Testis (tissue), 3 donors: ENCODE measurements around the gene CFDP1. TPM values are rescaled to one million over a fixed set of nuclear protein-coding genes. Genes with fewer than 3 reads are reported as not detected.
A peak's percentile ranks its signal among the peaks of the same experiment; 100 is the strongest.

Experiments used
- DNase-seq: peaks from one replicate; pipeline ENCODE4 v3.0.0-alpha.2; 2019
- H3K27ac ChIP-seq, 2 donors: fragments of 200-600 bp; sonication (generic); one replicate each; pipeline ENCODE4 v1.5.1; 2019
- H3K27me3 ChIP-seq: fragments of 200-600 bp; sonication (generic); one replicate; pipeline ENCODE4 v1.5.1; 2019
- H3K36me3 ChIP-seq: fragments of 200-600 bp; sonication (generic); one replicate; pipeline ENCODE4 v1.5.1; 2017; ENCODE audit warnings: low read depth; ENCODE audit errors: missing control alignments
- H3K4me1 ChIP-seq: fragments of 200-600 bp; sonication (generic); one replicate; pipeline ENCODE4 v1.5.1; 2019
- H3K4me3 ChIP-seq, 2 donors: fragments of 200-600 bp; sonication (generic); one replicate each; pipeline ENCODE4 v1.5.1; 2017 to 2019
- H3K9me3 ChIP-seq: fragments of 200-600 bp; sonication (generic); one replicate; pipeline ENCODE4 v1.5.1; 2017
- POLR2A ChIP-seq: fragments of 450-650 bp; IDR thresholded peaks from one replicate; pipeline ENCODE4 v1.6.1; 2017; ENCODE audit warnings: antibody characterized with exemption, mild to moderate bottlenecking, moderate library complexity
- WGBS, 2 donors: methylation state at CpG; one replicate each; pipeline ENCODE4 v1.1.5; 2018; 5-methylcytosine and 5-hydroxymethylcytosine counted together
- intact Hi-C: fragments of 100-400 bp; cut with DNase I; formaldehyde crosslinking; loops from one replicate; pipeline ENCODE4 v1.15.1; 2023; ENCODE audit warnings: low total_unique reads
- polyA plus RNA-seq: library from polyadenylated mRNA; stranded (reverse); fragments of 350-450 nt; fragmentation: Illumina TruSeq; extraction: RNeasy Lipid Tissue Mini Kit (QIAGEN cat#74804); gene quantifications from one replicate; pipeline ENCODE4 v1.2.3, GENCODE V29; 2014; ENCODE audit warnings: low read depth, low replicate concordance; ENCODE audit not compliant: insufficient read depth
- total RNA-seq, 2 donors: library from RNA; depleted of rRNA; stranded (reverse); fragments of >200 nt; gene quantifications; one replicate each; pipeline ENCODE4 v1.2.3, GENCODE V29; 2016
- TF ChIP-seq, protein P1 (sequence below), 3 experiments: fragments of 450-650 bp in 2 of 3; fragments of 200-600 bp in 1 of 3; sonication (generic) in 1 of 3; IDR thresholded peaks; one replicate each; pipeline ENCODE4 v1.5.1; 2016 to 2019; ENCODE audit warnings: antibody characterized with exemption in 3 of 3, mild to moderate bottlenecking in 2 of 3, moderate library complexity in 1 of 3

The CFDP1 gene
- total and polyA plus RNA-seq, 3 donors from 2014 or later: 111 to 133 (median 127) TPM

DNA sequence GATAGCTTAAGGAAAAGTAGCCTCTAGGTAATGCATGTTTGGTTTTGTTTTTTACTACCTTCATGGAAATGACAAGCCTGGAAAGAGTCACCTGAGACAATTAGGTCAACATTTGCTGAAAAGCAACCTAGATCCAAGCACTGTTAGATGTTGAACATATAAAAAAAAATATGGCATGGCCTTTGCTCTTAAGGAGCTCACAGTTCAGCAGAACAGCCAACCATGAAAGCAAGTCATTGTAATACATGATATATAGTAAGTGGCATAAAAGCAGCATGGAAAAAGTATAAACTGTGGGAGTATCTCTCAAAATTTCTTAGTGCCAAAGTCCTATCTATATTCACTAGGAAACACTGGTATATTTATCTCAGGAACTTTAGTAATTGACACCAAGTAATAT lies 31.6 kb downstream of the CFDP1 start:
- Histone ChIP-seq H3K36me3 (no peaks in the 10 kb centered on the region), H3K9me3 (no peaks in the 10 kb centered on the region), H3K27me3 (no peaks in the 10 kb centered on the region), H3K4me1 (peaks cover 15% of the 10 kb centered on the region), H3K4me3 (no peak overlapping the region), H3K27ac (peak overlapping the region in 1 of 2 donors; percentile 87)
- no peak for DNase-seq
- intact Hi-C loops: no loop called here
- no peak for TF ChIP-seq POLR2A
- TF ChIP-seq, protein P1, sequence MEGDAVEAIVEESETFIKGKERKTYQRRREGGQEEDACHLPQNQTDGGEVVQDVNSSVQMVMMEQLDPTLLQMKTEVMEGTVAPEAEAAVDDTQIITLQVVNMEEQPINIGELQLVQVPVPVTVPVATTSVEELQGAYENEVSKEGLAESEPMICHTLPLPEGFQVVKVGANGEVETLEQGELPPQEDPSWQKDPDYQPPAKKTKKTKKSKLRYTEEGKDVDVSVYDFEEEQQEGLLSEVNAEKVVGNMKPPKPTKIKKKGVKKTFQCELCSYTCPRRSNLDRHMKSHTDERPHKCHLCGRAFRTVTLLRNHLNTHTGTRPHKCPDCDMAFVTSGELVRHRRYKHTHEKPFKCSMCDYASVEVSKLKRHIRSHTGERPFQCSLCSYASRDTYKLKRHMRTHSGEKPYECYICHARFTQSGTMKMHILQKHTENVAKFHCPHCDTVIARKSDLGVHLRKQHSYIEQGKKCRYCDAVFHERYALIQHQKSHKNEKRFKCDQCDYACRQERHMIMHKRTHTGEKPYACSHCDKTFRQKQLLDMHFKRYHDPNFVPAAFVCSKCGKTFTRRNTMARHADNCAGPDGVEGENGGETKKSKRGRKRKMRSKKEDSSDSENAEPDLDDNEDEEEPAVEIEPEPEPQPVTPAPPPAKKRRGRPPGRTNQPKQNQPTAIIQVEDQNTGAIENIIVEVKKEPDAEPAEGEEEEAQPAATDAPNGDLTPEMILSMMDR (IDR thresholded peaks at IDR 0.05): no peak

DNA sequence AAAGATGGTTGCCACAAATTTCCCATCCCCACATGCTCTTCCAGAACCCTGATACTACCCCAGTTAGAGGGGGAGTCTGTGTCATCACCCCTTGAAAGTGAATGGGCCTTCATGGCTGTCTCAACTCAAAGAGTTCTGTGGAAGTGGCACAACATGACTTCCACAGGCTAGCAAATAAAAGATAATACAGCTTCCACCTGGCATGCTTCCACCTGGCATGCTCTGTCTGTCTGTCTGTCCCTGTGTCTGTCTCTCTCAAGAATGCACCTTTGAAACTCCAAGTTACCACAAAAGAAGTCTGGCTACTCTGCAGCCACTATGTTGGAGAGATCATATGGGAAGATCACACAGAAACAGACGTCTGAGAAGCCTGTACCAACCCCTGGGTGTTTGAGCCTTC lies 35.0 kb downstream of the CFDP1 start:
- H3K27ac ChIP-seq: no peak overlapping the region
- intact Hi-C loops: no loop called here
- no peaks in the 10 kb centered on the region for H3K9me3 ChIP-seq
- no peaks in the 10 kb centered on the region for H3K36me3 ChIP-seq
- H3K4me3 ChIP-seq: no peak overlapping the region
- peak; percentile 54 for DNase-seq
- 60 to 85% methylated on average over 1 of the region's 1 CpG for WGBS, 2 donors
- TF ChIP-seq, protein P1 (IDR thresholded peaks at IDR 0.05): no peak
- no peak for TF ChIP-seq POLR2A
- peaks cover 15% of the 10 kb centered on the region for H3K4me1 ChIP-seq
- H3K27me3 ChIP-seq: no peaks in the 10 kb centered on the region

DNA sequence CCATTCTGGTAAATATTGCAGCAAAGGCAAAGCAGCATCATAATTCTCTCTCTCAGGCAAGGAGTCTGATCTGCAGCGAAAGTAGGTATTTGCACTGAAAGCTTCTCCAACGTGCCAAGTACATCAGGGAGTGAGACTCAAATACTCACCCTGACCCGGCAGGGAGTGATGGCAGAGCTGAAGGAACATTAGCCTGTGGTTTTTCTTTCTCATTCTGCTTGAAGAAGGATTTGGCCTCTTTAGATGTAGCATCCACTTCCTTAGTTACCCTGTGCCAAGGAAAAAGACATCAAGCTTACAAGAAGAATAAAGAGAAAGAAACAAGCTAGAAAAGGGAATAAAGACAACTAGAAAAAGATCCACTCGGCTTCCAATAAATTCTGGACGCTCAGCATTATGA lies 38.4 kb downstream of the CFDP1 start:
- peaks cover 6% of the 10 kb centered on the region for H3K4me1 ChIP-seq
- no peaks in the 10 kb centered on the region for H3K27me3 ChIP-seq
- no peaks in the 10 kb centered on the region for H3K36me3 ChIP-seq
- DNase-seq: no peak
- no peak overlapping the region for H3K4me3 ChIP-seq
- no peak for TF ChIP-seq POLR2A
- TF ChIP-seq, protein P1 (IDR thresholded peaks at IDR 0.05): no peak
- peak overlapping the region in 1 of 2 donors; percentile 11 for H3K27ac ChIP-seq
- H3K9me3 ChIP-seq: no peaks in the 10 kb centered on the region
- intact Hi-C loops: no loop called here
- 65 to 66% methylated on average over 5 of the region's 5 CpGs for WGBS, 2 donors

DNA sequence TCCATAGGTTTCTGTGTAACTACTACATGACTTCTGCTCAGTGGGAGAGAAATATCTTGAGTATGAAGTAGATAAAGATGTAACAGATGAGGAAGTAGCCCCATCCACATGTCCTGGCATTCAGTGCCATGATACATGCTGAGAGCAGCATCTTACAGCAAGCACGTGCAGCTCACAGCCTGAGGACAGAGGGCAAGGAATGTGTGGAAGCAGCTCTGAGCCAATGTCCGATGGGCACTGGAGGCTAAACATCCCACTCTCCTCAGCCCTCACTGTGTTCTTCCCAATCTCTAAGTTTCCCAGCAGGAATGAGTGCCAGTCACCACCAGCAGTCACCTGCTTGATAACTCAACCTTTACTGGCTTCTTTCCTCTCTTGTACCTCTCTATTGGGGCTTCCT lies 40.4 kb downstream of the CFDP1 start:
- H3K4me1 ChIP-seq: peaks cover 13% of the 10 kb centered on the region
- H3K27me3 ChIP-seq: no peaks in the 10 kb centered on the region
- WGBS, 2 donors: 64 to 100% methylated on average over 1 to 2 of the region's 2 CpGs
- intact Hi-C loops: no loop called here
- no peaks in the 10 kb centered on the region for H3K9me3 ChIP-seq
- no peak for DNase-seq
- no peak overlapping the region for H3K27ac ChIP-seq
- no peak for TF ChIP-seq POLR2A
- TF ChIP-seq, protein P1 (IDR thresholded peaks at IDR 0.05): no peak
- H3K36me3 ChIP-seq: no peaks in the 10 kb centered on the region
- no peak overlapping the region for H3K4me3 ChIP-seq

DNA sequence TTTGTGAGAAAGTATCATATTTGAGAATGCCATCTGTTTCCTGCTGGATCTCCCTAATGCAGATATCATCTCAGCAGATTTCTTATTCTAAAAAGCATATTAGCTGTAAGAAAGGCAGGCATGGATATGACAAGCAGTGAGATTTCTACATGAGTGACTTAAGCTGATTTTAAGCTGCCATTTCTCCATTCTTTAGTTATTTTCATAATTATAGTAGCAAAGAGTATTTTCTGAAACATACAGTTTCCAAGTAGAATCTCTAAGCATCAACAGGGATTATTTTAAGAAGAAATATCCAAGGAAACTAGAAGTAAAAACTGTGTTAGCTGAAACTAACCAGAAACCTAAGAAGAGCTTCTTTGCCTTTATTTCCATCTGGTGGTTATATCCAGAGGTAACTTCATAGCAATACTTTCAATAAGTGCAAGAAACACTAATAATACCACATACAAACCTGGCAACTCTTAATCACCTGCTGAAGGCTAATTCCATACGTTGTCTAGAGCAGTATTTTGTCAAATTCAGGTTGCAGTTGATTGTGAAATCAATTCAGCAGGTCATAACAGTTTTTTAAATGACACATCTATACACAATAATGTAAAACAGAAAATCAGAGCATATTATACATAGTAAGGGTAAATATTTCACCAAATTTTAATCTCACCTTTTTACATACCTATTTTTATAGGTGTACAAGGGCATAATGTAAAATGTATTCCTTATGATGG lies 42.2 kb downstream of the CFDP1 start:
- 90 to 91% methylated on average over 1 of the region's 1 CpG for whole genome bisulfite sequencing, 2 donors
- Histone ChIP-seq H3K4me3 (no peak overlapping the region), H3K9me3 (no peaks in the 10 kb centered on the region), H3K27ac (peak overlapping the region in 1 of 2 donors; percentile 68), H3K4me1 (peaks cover 7% of the 10 kb centered on the region), H3K36me3 (no peaks in the 10 kb centered on the region), H3K27me3 (no peaks in the 10 kb centered on the region)
- no peak for DNase-seq
- TF ChIP-seq, protein P1 (IDR thresholded peaks at IDR 0.05): no peak
- no peak for TF ChIP-seq POLR2A
- intact Hi-C loops: no loop called here
